Measurements from ENCODE around the gene MC2R.
"Not testable (repeated sequence)": the region's sequence is repeated elsewhere in the genome, so short reads cannot be mapped to it uniquely, and the experiment has no call there.

Gene MC2R

DNA sequence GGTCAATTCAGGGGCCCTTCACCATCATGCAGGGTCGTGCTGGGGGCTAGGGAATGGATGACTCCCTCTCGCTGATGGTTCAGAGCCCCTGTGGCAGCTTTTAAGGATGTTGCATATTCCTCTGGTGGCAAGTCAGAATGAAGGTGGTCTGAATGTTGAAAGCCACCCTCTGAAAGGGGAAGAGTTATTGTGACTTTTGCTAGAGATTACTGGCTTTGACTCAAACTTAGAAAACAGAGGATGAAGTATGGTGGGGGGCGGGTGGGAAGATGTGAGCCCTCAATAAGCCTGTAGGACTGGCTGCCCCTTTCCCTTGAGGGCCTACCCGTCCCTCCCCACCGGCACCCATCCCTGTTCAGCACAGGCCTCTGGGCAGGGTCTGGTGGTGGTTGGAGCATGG lies 23.2 kb downstream of the MC2R start:
- no peak for DNase-seq

DNA sequence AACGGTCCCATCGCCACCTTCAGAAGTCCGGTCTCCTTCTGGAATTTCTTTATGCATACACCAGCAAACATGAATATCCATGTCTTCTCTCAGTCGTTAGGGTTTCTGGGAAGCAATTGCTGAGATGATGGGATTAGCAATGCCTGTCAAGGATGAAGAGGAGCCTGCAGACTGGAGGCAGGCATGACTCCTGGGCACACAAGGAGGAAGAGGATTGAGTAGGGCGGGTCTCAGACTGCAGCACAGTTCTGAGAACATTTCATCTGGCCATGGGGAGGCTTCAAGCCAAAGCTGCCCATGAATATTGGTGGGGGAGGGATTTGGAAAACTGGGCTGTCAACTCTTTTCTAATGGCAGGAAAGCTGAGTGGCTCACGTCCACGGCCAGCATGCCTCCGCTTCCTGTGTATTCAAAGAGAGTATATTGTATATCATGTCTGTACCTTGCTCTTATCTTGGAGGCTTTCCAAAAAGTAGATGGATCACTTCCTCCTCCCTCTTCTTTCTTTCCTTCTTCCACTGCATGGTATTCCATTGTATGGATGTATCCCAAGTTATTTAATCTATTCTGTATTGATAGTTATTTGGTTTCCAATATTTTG lies 24.5 kb downstream of the MC2R start:
- DNase-seq: no peak

DNA sequence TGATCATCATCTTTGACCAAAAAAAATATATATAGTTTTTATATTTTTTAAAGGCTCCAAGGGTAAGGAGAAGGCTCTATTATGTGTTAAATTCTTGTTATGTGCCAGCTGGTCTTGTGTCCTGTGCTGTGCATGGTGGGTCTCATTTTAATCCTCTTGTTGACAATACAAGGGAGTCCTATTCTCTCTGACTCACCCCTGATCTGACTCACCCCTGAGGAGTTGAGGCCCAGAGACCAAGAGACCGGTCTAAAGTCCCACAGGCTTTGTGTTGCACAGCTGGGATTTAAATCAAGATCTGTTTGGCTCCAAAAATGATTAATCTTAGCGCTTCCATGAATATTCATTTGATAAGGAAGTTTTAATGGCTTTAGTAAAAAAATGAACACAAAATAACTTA lies 25.7 kb downstream of the MC2R start:
- DNase-seq: no peak

DNA sequence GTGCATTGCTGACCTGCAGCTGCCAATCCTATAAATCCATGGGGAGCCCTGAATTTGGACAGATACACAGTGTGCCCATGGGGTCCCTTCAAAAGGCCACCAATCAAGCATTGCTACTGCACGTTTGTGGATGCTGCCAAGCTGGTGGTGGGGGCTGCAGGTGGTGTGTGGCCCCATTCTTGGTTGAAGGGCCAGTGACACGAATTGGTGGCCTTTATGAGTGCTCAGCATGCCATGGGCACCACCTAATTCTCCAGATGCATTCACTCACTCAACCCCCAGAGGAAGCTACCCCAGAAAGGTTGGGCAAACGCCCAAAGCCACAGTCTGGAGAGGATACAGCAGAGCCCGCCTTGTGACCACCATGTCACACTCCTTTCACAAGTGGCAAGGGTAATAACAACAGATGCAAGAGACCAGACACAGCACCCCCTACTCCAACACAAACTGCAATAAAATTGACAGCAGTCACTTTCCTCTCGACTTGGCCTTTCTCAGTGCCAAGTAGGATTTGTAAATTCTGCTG lies 27.1 kb downstream of the MC2R start:
- DNase-seq: no peak

DNA sequence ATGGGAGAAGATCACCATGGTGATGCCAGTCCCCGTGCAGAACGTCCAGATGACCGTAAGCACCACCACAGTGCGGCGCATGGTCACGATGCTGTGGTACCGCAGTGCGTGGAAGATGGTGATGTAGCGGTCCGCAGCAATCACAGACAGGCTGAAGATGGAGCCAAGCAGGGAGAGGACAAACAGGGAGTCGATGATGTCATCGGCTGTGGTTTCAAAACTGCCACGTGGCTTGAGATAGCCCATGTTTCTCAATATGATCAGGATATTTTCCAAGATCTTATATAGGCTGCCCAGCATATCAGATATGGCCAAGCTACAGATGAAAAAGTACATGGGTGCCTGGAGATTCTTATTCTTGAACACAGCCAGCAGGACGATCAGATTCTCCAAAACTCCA lies 30.3 kb downstream of the MC2R start:
- DNase-seq: no peak

DNA sequence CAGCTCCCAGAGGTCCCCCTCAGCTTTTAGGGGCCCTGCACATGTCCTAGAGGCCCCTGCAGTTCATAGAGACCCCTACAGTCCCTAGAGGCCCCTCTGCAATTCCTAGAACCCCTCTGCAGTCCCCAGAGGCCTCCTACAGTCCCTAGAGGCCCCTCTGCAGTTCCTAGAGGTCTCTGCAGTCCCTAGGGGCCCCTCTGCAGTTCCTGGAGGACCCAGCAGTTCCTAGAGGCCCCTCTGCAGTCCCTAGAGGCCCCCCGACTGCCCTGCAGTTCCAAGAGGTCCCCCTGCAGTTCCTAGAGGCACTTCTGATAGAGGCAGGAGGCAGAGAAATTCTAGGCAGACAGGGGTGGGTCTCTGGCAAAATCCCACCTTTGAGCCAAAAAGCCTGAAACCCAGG lies 35.4 kb downstream of the MC2R start:
- DNase-seq: no peak

DNA sequence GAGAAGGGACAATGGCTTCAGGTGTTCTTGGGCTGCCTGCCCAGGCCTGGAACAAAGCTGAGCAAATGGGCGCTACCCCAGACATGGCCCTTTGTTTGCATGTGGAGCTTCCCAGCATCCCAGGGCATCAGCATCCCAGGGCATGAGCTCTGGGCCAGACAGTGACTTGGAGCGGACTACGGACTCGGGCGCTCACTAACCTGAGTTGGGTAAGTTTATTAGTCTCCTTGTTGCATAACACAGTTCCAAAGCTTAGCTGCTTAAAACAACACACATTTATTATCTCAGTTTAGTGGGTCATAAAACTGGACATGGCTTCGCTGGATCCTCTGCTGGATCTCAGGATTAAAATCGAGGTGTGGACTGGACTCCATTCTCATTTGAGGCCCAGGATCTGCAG lies 35.8 kb downstream of the MC2R start:
- DNase-seq: no peak

DNA sequence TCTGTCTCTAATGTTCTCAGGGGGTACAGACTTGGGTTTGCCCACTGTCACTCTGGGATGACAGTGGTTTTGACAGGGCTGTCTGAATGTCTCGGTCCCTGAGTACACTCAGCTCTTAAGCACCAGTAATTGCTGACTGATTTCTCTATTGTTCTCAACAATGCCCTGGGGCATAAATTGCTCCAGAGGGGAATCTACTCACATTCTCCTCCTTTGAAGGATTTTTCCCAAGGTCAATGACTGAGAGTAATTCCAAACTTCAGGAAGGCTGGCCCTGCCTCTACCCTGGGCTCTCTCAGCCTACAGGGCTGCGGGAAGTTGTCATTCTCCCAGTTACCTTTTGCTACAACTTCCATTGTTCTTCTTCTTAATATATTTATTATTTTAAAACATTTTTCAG lies 36.5 kb downstream of the MC2R start:
- no peak for DNase-seq

DNA sequence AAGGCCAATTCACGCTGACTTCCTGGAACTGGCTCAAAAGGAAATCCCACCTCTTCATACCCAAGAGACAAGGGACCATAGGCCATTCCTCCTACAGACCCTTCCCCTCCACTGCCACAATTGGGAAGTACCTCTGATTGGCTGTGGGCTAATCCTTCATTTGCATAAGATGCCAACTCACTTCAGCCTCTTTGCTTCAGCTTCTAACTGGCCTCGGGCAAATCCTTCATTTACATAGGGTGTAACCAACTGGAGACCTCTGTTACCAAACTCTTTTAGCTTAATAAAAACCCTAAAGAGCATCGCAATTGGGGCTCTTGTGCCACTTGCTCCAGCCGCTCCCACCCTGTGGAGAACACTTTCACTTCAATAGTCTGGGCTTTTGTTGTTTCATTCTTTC lies 38.2 kb downstream of the MC2R start:
- no peak for DNase-seq

DNA sequence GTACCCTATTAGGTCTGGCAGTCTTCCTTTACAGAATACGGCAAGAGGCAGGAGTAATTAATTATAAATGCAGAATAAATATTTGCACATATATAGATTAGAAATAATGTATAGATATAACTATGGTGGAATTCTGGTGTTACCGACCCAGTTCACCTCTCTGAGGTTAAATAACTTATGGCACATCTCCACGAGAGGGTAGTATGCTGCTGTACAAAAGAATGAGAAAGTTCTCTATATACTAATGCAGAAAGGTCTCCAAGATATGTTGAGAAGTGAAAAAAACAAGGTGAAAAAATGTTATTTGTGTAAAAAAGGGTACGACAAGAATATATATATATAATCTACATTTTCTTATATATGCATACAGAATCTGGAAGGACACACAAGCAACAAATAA lies 40.8 kb downstream of the MC2R start:
- DNase-seq: no peak

DNA sequence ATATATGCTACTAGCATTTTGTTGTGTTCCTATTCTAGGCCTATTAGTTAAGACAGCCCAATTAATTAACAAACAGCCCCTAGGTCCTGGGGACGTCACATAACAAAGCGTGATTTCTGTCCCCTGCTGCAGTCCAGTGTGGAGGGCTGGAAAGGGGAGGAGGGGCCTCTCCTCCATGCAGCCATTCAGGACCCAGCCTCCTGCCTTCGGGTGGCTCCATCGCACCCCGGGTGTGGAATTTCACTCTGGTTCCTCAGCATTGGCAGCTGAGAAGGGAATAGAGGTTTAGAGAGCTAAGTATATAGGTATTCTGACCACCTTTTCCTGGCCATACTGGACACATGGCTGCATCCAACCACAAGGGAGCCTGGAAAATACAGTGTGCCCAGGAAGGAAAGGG lies 42.4 kb downstream of the MC2R start:
- DNase-seq: no peak

DNA sequence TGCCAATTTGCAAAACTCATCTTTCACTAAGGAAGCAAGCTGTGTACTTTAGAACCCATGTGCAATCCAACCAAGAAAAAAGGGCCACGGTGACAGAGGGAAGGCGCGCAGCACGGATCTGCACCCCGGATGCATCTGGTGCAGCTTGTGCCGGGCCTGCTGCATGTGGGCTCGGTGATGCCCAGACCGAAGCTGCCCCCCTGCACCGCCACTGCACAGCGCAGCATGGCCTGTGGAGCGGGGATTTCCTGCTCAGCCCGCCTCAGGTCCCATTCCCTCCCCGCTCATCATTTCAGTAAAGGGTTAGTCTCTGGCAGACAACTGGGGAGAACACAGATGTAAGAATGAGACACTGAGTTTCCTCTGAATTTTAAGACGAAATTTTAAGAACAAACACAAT lies 43.0 kb downstream of the MC2R start:
- no peak for DNase-seq

DNA sequence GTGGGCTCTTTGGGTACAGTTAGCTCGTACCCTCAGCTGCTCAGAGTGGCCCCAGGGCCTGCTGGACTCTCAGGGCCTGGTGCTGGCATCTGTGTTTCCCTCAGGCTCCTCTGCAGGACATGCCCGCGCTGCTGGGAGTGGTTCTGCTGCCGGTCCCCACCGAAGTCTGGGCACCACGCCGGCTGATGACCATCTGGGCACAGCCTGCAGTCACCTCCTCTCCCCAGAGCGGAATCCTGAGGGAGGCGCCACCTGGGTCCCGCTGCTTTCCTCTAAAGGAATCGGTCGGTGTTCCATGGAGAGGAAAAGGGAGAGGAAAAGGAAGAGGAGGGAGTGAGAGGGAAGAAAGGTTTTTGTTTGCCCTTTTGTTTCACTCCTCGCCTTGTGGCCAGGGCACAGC lies 43.6 kb downstream of the MC2R start:
- DNase-seq: no peak

DNA sequence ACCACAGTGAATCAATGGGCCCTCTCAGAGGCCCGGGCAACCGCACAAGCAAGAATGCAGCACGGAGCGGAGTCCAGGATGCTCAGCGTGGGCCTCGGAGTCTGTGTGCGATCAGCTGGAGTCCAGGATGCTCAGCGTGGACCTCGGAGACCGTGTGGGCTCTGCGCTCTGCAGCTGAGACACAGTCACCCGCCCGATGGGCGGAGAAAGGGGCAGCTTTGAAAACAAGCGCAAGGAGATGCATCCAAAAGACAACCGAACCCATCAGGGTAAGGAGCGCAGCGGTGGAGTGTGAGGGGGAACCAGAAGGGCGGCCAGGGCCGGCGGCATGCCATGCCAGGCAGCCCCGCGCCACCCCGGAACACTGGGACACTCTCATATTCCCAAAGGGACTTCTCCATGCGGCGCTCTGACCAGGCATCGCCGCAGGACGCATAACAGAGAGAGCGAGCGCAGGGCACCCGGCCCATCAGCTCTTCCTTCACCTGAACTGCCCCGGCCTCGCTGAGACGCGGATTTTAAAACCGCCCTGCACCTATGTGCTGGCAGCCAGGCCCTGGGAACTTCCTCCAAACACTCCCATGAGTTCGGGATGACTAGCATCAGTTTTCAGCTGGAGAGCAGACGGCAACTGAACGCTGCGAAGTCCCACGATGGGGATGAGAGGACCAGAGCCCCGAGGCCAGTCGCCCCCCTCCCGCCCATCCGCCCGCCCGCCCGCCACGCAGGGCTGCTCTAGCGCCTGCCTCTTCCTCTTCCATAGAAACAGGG lies 46.6 kb downstream of the MC2R start:
- no peak for DNase-seq

DNA sequence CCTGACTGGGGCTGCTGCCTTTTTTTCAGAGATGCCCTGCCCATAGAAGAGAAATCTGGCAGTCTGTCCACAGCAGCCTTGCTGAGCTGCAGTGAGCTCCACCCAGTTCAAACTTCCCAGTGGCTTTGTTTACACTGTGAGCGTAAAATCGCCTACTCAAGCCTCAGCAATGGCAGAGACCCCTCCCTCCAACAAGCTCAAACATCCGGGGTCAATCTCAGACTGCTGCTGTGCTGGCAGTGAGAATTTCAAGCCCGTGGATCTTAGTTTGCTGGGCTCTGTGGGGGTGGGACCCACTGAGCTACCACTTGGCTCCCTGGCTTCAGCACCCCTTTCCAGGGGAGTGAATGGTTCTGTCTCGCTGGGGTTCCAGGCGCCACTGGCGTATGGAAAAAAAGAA lies 52.4 kb downstream of the MC2R start:
- DNase-seq: not testable (repeated sequence)

DNA sequence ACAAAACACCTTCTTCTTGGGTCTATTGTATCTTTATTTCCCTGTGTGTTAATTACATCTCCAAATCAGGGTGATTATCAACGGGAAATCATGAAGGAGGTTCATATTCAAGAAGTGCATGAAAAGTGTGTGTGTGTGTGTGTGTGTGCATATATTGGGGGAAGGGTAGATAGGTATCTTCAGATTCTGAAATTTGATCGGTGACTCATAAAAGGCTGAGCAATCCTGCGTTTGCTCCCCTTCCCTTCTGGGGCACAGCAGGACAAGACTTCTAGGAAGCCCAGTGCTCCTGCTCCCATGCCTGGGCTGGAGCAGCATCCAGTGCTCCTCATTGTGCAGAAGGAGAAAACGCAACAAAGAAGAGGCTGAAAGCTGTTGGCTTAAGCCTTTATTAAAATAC lies 65.5 kb downstream of the MC2R start:
- no peak for DNase-seq

DNA sequence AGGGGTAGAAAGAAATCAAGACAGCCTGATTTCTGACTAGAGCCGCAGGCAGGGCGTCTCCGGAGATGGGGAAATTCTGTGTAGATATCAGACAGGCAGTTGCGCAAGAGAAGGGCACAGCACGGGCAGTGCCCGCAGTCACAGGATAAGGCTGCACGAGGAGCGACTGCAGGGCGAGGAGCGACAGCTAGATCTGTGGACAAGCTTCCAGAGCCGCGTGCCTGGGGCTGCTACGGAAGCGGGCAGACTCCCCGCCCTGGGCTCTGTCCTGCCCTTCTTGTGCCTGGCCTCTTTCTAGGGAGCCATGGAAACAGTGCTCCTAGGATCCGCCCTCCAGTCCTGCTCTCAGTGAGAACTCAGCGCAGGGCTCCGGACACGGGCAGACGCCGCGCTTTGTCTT lies 78.8 kb downstream of the MC2R start:
- no peak for DNase-seq

DNA sequence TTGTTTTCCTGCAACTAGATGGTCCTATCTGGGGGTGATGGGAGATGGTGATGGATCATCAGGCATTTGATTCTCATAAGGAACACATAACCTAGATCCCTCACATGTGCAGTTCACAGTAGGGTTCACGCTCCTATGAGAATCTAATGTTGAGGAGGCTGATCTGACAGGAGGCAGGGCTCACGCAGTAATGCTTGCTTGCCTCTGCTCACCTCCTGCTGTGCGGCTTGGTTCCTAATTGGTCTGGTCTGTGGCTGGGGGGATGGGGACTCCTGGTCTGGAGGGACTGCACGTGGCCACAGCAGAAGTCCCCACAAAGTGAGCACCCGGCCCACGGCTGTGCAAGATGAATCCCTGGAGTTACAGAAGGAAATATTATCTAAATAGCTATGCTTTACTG lies 80.1 kb downstream of the MC2R start:
- no peak for DNase-seq

DNA sequence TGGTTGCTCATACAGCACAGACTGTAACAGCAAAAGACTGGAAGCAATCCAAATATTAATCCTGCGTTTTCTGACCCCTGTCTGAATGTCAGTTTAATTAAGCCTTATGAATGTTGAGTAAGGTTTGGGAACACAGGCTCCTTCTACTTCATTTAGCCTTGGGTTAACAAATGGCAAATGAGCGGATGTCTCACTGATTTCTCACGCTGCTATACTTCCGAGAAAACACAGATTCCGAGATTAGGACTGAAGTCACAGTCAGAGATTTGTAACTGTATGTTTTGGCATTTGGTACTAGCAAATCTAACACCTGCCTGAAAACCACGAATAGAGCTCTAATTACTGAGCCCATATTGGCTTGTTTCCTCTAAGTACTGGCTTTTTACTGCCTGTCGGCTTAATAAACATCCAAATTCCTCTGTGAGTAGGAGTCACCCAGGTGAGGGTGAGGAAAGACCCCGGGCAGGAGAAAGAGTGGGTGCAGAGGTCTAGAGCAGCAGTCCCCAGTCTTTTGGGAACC lies 80.8 kb downstream of the MC2R start:
- no peak for DNase-seq
